T-helper 1 cell treated with Interleukin-12 subunit alpha and Interleukin-12 subunit beta and Interleukin-4 antibody, amounts not matched to agents 30 ng/mL and 1 ng/mL, for 36 hours (primary cell): ENCODE measurements around the gene IPP. TPM values are rescaled to one million over a fixed set of nuclear protein-coding genes. Genes with fewer than 3 reads are reported as not detected.

Experiments used
- total RNA-seq: library from RNA; stranded (reverse); gene quantifications from 2 replicates; pipeline ENCODE4 v1.2.3, GENCODE V29; 2022

The IPP gene
- total RNA-seq, 1 donor from 2014 or later, result 12.5 TPM

Other genes starting within 250 kb of the IPP start
- gene PRDX1, start 228.8 kb downstream of the IPP start, total RNA-seq, result 397 and 414 TPM in 2 replicates
- gene AKR1A1, start 199.8 kb downstream of the IPP start, total RNA-seq, result 177 and 196 TPM in 2 replicates
- 160 and 170 TPM in 2 replicates for gene NASP, start 166.6 kb downstream of the IPP start, total RNA-seq
- 4.7 and 5.3 TPM in 2 replicates for gene CCDC17, start 126.6 kb downstream of the IPP start, total RNA-seq
- 116 and 117 TPM in 2 replicates for gene GPBP1L1, start 64.1 kb downstream of the IPP start, total RNA-seq
- 22.4 TPM in 2 replicates for gene TMEM69, start 62.5 kb downstream of the IPP start, total RNA-seq
- gene MAST2, start 53.0 kb upstream of the IPP start, total RNA-seq, result 23.7 and 26.0 TPM in 2 replicates